HCT116 (cell line): Measurements from ENCODE around the gene TNFRSF6B. TPM values are rescaled to one million over a fixed set of nuclear protein-coding genes. Genes with fewer than 3 reads are reported as not detected.

Experiments used
- ATAC-seq: fragments of 200-7000 bp; cut with Tn5 transposase; 2 replicates; pipeline ENCODE4 v1.9.1; 2020; ENCODE audit warnings: mild to moderate bottlenecking, moderate library complexity
- BruUV-seq: library from RNA; stranded (reverse); fragments of 400-500 nt; replicated peaks from 2 replicates; lab custom pipeline; 2021; lab: Mats Ljungman, UMichigan
- CTCF ChIA-PET: fragments of 300-600 bp; sonication (Branson Sonifier 250); formaldehyde crosslinking; loops from one replicate; lab custom pipeline; 2021; ENCODE audit warnings: antibody characterized with exemption; lab: Charles Lee
- POLR2A ChIA-PET: fragments of 300-600, 350-600 bp; sonication (Branson Sonifier 250); formaldehyde crosslinking; loops from one replicate; lab custom pipeline; 2021; ENCODE audit warnings: antibody characterized with exemption; lab: Charles Lee
- RAD21 ChIA-PET, 2 experiments: fragments of 300-600 bp; sonication (Branson Sonifier 250); formaldehyde crosslinking; loops; one replicate each; lab custom pipeline; 2023; ENCODE audit warnings: low total read pairs in 2 of 2; ENCODE audit not compliant: uncharacterized antibody in 2 of 2, unreplicated experiment in 2 of 2, low non-redundant PET in 1 of 2; lab: Charles Lee
- DNase-seq: peaks from one replicate; pipeline ENCODE4 v3.0.0-alpha.2; 2010; ENCODE audit warnings: low read depth, low spot score
- H2AFZ ChIP-seq: fragments of 200-600 bp; shearing (Covaris generic), sonication (generic); 2 replicates; pipeline ENCODE4 v1.6.1; 2017; ENCODE audit warnings: low read depth, mixed run types, mixed read lengths, antibody characterized with exemption, low read length; ENCODE audit not compliant: poor library complexity, severe bottlenecking
- H3K27ac ChIP-seq: 2 replicates; pipeline ENCODE4 v1.5.1; 2012; ENCODE audit warnings: low read depth, low read length
- H3K27me3 ChIP-seq: fragments of 200-600 bp; sonication (generic); 2 replicates; pipeline ENCODE4 v1.6.1; 2016; ENCODE audit warnings: mixed run types, low read length, mixed read lengths; ENCODE audit not compliant: insufficient read depth
- H3K36me3 ChIP-seq, 2 experiments: fragments of 200-500 bp in 1 of 2; fragments of 200-600 bp in 1 of 2; sonication (Bioruptor generic) in 1 of 2; sonication (generic) in 1 of 2; 2 replicates each; pipeline versions ENCODE4 v1.5.1 to v1.6.1; 2014 to 2016; ENCODE audit warnings: low read length in 2 of 2, inconsistent platforms in 1 of 2, mixed read lengths in 1 of 2, mixed run types in 1 of 2; ENCODE audit not compliant: insufficient read depth in 2 of 2, control insufficient read depth in 1 of 2
- H3K4me1 ChIP-seq, 2 experiments: fragments of 200-600 bp in 1 of 2; sonication (generic) in 1 of 2; 2 replicates each; pipeline versions ENCODE4 v1.5.1 to v1.6.1; 2012 to 2017; ENCODE audit warnings: low read length in 2 of 2, inconsistent platforms in 1 of 2, mild to moderate bottlenecking in 1 of 2, mixed read lengths in 1 of 2, mixed run types in 1 of 2, moderate library complexity in 1 of 2; ENCODE audit not compliant: insufficient read depth in 2 of 2, control insufficient read depth in 1 of 2
- H3K4me2 ChIP-seq: fragments of 200-600 bp; sonication (generic); 2 replicates; pipeline ENCODE4 v1.6.1; 2017; ENCODE audit warnings: mixed run types, low read length, mixed read lengths
- H3K4me3 ChIP-seq, 2 experiments: fragments of 200-600 bp in 1 of 2; sonication (generic) in 1 of 2; replicated peaks in 1 of 2; 2 replicates each; pipeline ENCODE4 v1.5.1; 2011 to 2016; ENCODE audit warnings: low read length in 2 of 2, control low read depth in 1 of 2, low read depth in 1 of 2, mild to moderate bottlenecking in 1 of 2, mixed read lengths in 1 of 2, mixed run types in 1 of 2
- H3K79me2 ChIP-seq: fragments of 200-600 bp; sonication (generic); 2 replicates; pipeline ENCODE4 v1.6.1; 2017; ENCODE audit warnings: mild to moderate bottlenecking, mixed run types, low read length, moderate library complexity, mixed read lengths; ENCODE audit not compliant: insufficient read depth
- H3K9ac ChIP-seq: fragments of 200-600 bp; sonication (generic); 2 replicates; pipeline ENCODE4 v1.6.1; 2016; ENCODE audit warnings: low read length, mixed read lengths
- H3K9me2 ChIP-seq: fragments of 200-600 bp; sonication (generic), shearing (Covaris generic); 2 replicates; pipeline ENCODE4 v1.6.1; 2017; ENCODE audit warnings: mixed run types, mild to moderate bottlenecking, moderate library complexity; ENCODE audit not compliant: insufficient read depth
- H3K9me3 ChIP-seq, 2 experiments: fragments of 200-500 bp in 1 of 2; fragments of 200-600 bp in 1 of 2; sonication (Bioruptor generic) in 1 of 2; sonication (generic) in 1 of 2; 2 replicates each; pipeline ENCODE4 v1.6.1; 2014 to 2017; ENCODE audit warnings: low read length in 2 of 2, mixed read lengths in 2 of 2, inconsistent platforms in 1 of 2, low read depth in 1 of 2, mild to moderate bottlenecking in 1 of 2, mixed run types in 1 of 2, moderate library complexity in 1 of 2; ENCODE audit not compliant: control insufficient read depth in 1 of 2, insufficient read depth in 1 of 2
- H4K20me1 ChIP-seq: fragments of 200-600 bp; sonication (generic), shearing (Covaris generic); 2 replicates; pipeline ENCODE4 v1.6.1; 2017; ENCODE audit warnings: mixed run types, mild to moderate bottlenecking, moderate library complexity; ENCODE audit not compliant: insufficient read depth
- ATF3 ChIP-seq: IDR thresholded peaks from 2 replicates; pipeline ENCODE4 v1.6.1; 2012
- CBX3 ChIP-seq: IDR thresholded peaks from 2 replicates; pipeline ENCODE4 v1.6.1; 2012; ENCODE audit warnings: low read depth
- POLR2AphosphoS5 ChIP-seq: IDR thresholded peaks from 2 replicates; pipeline ENCODE4 v1.6.1; 2011; ENCODE audit warnings: mild to moderate bottlenecking, low read depth, low read length, moderate library complexity
- SIN3A ChIP-seq: IDR thresholded peaks from 2 replicates; pipeline ENCODE4 v1.6.1; 2012; ENCODE audit warnings: low read depth
- intact Hi-C: fragments of 100-400 bp; cut with micrococcal nuclease; formaldehyde crosslinking; loops from 2 replicates; pipeline ENCODE4 v1.10.0; 2022
- total RNA-seq: library from RNA; stranded (reverse); gene quantifications from one replicate; pipeline ENCODE4 v1.2.1, GENCODE V29; 2021; ENCODE audit not compliant: unreplicated experiment
- TF ChIP-seq, protein P1 (sequence below): IDR thresholded peaks from 2 replicates; pipeline ENCODE4 v1.6.1; 2012; ENCODE audit warnings: low read depth

The TNFRSF6B gene
- total RNA-seq, 1 experiment from 2014 or later: 147 TPM

DNA sequence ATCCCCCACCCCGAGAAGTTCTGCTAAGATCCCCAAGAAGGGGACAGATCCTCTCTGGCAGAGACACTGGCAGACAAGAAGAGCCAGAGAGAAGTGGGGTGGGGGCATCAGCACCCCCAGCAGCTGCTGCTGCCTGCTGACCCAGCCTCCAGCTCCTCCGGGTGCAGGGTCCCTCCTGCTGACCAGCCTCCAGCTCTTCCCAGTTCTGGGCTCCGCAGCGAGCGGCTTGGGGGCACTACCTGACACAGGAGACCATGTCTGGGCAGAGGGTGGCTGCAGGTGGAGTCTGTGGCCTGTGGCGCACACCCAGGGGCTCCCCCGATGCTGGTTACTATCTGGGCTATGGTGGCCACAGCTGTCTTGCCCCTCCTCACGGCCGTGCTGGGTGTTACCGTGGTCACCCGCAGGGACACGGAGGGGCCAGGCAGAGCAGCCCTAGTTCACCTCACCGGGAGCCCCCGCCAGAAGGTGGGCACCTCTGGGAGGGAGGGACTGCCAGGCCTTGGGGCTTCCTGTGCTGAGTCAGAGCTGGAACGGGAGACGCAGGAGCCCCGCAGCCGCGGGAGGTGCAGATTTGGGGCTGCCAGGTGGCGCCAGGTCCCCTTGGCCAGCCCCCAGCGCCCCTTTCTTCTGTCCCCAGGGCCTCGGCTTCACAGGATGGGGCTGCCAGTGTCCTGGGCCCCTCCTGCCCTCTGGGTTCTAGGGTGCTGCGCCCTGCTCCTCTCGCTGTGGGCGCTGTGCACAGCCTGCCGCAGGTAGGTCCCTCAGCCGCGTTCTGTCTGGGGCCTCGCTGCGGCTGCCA lies 40.6 kb downstream of the TNFRSF6B start:
- Histone ChIP-seq H3K27me3 (no peaks in the 10 kb centered on the region), H3K9me3 (no peaks in the 10 kb centered on the region), H3K4me2 (peak overlapping the region; percentile 66)
- CTCF ChIA-PET: interaction anchor here (1.6 kb wide), 1 partner anchor 14 kb away, joined by 3 read pairs; no protein-coding TSS in a partner anchor
- TF ChIP-seq CBX3 (no peak), POLR2AphosphoS5 (peak; percentile 34; the same call in 1 of the 2 replicates), SIN3A (0 out of 2 replicates have a peak, but pooled peaks have one; percentile 0), ATF3 (no peak)
- TF ChIP-seq, protein P1, sequence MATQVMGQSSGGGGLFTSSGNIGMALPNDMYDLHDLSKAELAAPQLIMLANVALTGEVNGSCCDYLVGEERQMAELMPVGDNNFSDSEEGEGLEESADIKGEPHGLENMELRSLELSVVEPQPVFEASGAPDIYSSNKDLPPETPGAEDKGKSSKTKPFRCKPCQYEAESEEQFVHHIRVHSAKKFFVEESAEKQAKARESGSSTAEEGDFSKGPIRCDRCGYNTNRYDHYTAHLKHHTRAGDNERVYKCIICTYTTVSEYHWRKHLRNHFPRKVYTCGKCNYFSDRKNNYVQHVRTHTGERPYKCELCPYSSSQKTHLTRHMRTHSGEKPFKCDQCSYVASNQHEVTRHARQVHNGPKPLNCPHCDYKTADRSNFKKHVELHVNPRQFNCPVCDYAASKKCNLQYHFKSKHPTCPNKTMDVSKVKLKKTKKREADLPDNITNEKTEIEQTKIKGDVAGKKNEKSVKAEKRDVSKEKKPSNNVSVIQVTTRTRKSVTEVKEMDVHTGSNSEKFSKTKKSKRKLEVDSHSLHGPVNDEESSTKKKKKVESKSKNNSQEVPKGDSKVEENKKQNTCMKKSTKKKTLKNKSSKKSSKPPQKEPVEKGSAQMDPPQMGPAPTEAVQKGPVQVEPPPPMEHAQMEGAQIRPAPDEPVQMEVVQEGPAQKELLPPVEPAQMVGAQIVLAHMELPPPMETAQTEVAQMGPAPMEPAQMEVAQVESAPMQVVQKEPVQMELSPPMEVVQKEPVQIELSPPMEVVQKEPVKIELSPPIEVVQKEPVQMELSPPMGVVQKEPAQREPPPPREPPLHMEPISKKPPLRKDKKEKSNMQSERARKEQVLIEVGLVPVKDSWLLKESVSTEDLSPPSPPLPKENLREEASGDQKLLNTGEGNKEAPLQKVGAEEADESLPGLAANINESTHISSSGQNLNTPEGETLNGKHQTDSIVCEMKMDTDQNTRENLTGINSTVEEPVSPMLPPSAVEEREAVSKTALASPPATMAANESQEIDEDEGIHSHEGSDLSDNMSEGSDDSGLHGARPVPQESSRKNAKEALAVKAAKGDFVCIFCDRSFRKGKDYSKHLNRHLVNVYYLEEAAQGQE: no peak
- TF ChIP-seq, all 23 proteins: peak for 2
- Histone ChIP-seq H3K9me2 (no peaks in the 10 kb centered on the region), H3K79me2 (peaks cover 32% of the 10 kb centered on the region), H3K4me1 (peaks cover 20 to 50% of the 10 kb centered on the region in 2 experiments; a peak in 3 of 4 replicates), H2AFZ (no peak overlapping the region), H3K9ac (peak overlapping the region; percentile 56), H3K36me3 (peaks cover 0 to 17% of the 10 kb centered on the region in 2 experiments; a peak in 2 of 4 replicates), H3K4me3 (peak overlapping the region; percentile 42 to 52), H4K20me1 (no peaks in the 10 kb centered on the region), H3K27ac (peak overlapping the region; percentile 84)
- intact Hi-C loops: loop anchor here (10.0 kb wide), 1 partner anchor 128 kb away; the partner anchor contains the start of genes ABHD16B and TPD52L2
- BruUV-seq: no TSS peak
- no peak for ATAC-seq
- DNase-seq: no peak
- ChIA-PET RAD21 (interaction anchor here (0.5 to 0.7 kb wide), 4 partner anchors 49 to 219 kb away, joined by 3 to 4 read pairs (median 3); partner anchors contain the start of gene UCKL1 (in 1 of the 2)), POLR2A (interaction anchor here (1.0 kb wide), 1 partner anchor 31 kb away, joined by 4 read pairs; no protein-coding TSS in a partner anchor)
